Stimulated activated naive CD4-positive, alpha-beta T cell treated with Interleukin-2 at 50 U/mL for 16 hours (primary cell): ENCODE results near the gene PDE7B.

ENCODE experiments used
- DNase-seq: peaks from one replicate; lab custom pipeline; 2025; lab: John Stamatoyannopoulos, UW

Gene PDE7B

GRCh38 chr6:135936606-135937005 is 85.1 kb downstream of the PDE7B start:
- DNase-seq = no peak

GRCh38 chr6:135937106-135937505 is 85.6 kb downstream of the PDE7B start:
- no peak for DNase-seq

DNA sequence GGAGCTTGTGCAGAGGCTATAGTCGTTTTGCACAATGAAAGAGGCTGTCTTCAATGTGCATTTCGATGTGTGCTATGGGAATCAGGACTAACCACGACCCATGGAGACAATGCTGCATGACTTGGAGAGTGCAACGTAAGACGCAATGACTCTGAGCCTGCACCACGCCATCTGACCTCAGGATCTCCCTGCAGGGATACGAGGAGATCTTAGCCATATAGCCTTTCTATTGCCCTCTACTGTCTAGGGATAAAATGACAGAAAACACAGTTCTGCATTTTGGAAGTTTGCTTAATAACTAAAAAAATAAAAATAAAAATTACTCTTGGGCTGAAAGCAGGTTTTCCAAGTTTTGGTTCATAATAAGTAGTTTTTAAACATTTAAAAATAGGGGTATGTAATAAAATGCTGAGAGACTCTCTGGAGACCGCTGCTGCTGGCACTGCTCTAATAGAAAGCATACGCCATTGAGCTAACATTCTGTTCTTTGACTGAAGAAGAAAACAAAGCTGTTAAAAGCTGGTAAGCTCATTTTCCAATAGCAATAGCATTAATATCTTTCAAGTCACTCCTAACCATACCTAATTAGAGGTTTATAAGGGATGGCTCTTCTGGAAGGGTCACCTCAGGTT is 87.2 kb downstream of the PDE7B start:
- no peak for DNase-seq

DNA sequence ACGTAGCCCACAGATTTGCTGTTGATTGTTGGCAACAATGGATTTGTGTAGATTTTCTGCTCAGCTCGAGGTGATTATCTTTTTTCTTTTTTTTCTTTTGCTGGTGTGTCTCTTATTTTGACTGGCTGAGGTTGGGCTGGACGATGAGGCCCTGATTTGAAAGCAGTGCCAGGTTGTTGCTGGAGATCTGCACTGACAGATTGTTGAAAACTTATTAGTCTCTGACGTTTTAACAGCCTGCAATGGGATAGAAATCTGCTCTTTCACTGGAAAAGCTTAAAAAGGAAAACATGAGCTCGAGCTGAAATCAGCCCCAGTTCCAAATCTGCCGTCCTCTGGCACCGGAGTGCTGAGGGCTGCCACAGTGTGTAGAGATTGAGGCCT is 87.7 kb downstream of the PDE7B start:
- DNase-seq = no peak

GRCh38 chr6:135940616-135941167 is 89.2 kb downstream of the PDE7B start:
- no peak for DNase-seq

- DNase-seq = no peak
Measured at GRCh38 chr6:135941275-135942025, 89.9 kb downstream of the PDE7B start.

DNA sequence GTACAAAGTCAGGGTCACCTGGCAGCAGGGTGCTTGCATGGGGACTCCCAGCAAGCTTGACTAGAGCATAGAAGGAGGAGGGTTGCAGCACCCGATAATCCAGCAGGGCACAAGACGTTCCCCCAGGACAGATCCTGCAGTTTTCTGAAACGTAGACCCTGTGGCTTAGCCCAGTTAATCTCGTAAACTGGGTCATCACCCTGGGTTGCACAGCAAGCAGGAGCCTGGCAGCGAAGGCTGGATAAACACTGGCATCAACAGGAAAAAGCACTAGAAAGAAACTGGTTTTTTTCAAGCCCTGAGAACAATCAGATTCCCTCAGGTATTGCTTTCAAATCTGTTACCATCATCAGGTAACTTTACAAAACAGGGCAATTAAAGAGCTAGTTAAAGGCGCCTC is 92.6 kb downstream of the PDE7B start:
- DNase-seq = no peak

DNA sequence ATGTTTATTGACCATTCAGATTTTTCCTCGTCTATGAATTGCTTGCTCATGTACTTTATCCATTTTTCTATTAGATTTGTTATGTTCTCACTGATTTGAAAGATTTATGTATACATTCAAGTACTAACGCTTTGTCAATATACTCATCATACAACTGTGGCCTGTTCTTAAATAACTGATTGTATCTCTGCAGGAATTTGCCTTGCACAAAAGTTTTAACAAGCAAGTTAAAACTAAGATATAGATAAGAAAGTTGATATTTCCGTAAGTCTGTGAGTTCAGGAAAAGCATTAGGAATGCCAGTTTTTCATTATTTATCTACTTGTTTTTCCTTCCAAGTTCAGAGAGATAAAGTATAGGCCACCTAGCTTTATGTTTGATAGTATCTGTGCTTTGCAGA is 95.2 kb downstream of the PDE7B start:
- no peak for DNase-seq

GRCh38 chr6:135950669-135951068 is 99.2 kb downstream of the PDE7B start:
- no peak for DNase-seq

- no peak for DNase-seq
Measured at GRCh38 chr6:135951169-135951568, 99.7 kb downstream of the PDE7B start.

DNA sequence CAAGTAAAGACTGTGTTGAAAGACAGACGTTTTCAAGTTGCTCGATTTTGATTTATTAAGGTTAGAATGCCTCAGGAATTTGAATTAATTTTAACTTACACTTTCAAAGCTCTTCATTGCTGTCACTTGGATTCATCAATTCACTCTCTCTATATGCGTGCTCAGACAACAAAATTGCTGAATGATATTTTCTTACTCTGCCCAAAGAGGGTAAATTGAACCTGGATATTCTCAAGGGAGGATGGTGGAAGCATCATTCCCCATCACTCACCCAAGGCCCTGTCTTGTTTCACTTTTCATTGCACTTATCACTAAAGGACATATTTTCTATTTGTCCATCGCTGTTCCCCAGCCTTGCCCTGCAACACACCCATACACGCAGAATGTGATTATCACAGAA is 102.3 kb downstream of the PDE7B start:
- no peak for DNase-seq

DNA sequence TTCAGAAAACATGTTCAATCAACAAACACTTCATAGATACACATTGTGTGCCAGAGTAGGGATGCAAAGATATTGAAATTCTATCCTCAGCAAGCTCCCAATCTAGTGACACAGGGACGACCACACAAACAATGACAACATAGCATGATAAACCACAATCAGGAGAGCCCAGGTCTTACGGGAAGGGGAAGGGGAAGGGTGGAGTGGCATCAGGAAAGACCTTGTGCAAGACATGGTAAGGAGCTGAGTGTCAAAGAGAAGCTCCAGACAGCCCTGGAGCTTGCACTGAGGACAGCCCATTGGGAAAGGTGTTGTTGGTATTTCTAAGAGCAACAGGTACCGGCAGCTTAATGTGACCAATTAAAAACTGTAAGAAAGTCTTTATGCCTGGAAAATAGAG is 103.6 kb downstream of the PDE7B start:
- DNase-seq = no peak

- DNase-seq = no peak
Measured at GRCh38 chr6:135962731-135963130, 111.2 kb downstream of the PDE7B start.

DNA sequence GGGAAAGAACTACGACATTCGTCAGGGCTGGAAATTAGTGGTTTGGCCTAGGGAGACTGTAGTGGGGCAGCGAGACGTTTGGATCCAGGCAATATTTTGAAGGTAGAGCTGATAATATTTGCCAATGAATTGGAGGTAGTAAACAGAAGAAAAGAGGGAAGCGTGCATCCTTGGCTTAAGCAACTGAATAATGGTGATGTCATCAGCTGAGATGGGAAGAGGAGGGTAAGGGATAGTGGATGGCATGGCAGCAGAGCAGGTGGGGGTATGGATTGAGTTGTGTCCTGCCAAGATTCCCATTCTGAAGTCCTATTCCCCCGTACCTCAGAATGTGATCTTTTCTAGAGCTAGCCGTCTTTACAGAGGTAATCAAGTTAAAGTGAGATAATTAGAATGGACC is 119.2 kb downstream of the PDE7B start:
- no peak for DNase-seq

- DNase-seq = no peak
Measured at GRCh38 chr6:135971351-135971750, 119.8 kb downstream of the PDE7B start.

- no peak for DNase-seq
Measured at GRCh38 chr6:135972150-135972549, 120.6 kb downstream of the PDE7B start.

DNA sequence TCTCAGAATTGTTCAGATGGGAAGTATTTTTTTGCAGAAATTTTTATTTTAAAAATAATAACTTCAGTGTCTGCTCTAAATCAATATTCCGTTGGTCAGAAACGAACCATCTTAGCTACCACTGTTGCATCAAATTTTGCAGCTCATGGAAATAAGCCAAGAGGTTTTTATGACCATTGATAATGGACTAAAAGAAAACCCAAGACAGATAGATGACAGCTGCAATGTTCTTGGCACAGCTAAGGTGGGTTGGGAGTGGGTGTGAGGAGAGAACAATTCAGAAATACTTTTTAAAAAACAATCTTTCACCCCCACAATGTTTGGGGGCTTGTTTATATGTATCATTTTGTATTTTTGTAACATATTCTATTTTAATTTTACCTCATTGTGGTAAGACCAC is 121.1 kb downstream of the PDE7B start:
- DNase-seq = no peak

DNA sequence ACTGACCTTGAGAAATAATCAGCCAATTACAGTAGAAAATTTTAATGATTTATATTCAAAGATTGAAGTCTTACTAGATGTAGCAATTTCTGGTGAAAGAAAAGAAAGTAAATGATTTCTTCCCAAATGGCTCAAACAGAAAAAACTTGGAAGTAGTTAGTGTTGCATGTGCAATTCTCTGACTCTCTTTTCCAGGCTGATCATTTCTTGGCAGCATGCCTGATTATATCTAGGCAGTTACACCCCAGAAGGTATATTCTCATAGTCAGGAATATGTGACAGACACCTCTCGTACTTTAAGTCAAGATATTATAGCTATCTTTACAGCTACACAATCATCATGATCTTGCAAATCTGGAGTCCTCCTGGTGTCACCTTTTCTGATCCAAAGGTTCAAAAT is 122.9 kb downstream of the PDE7B start:
- no peak for DNase-seq

DNA sequence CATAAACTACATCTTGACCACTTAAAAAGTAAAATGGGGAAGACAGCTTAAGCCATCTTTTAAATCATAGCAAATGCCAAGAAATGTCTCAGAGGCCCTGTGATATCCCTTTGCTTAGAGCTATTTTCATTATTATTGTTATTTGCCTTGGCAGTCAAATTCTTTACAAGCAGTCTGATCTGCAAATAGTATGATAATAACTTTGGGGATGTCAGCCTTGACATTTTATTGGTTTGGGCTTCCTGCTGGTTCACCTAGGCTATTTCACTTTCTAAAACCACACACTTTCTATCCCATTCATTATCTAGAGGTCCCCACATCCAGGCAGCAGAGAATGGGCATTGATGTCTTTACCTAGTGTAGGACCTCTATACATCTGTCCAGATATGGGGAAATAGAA is 125.1 kb downstream of the PDE7B start:
- no peak for DNase-seq

DNA sequence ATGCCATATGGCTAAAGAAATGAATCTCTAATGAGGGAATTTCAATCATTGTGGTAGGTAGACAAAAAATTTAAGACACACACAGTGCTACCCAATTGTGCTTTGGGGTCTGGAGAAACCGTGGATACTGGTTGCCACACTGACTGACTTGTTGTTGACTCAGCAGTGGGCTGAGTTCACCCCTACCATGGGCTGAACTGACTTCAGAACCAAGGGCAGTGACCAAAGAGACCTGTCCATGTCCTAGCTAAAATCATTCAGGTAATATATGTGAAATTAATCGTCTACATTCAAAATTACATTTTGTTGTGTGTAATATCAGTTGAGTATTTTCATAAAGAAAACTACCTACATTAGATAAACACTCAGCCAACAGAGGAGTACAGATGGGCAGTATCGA is 131.6 kb downstream of the PDE7B start:
- no peak for DNase-seq

DNA sequence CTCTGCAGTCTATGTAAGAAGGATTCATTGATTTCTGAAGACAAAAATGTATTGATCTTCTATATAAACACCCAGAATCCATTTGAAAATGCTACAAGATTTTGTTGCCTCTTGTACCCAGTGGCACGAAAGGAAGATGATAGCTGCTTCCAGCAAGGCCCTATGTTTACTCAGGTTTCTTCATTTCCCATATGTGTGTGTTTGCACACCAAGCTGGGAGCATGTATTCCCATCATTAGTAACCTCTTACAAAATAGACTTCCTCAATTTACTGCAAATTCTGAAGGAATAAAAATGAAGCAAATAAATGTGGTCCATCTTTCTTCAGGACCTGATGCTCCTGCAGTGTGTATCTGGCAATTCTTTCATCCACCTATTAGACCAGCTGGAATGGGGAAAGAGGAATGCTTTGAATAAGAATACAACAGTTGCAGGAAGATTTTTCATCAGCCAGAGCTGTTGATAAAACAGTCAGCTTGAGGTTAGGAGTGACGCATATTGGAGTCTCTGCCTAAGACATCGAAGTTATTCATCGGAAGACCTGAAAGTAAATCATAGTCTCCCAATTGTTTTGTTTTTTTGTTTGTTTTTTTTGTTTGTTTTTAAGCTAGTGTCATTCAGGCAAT is 132.3 kb downstream of the PDE7B start:
- DNase-seq = no peak

GRCh38 chr6:135985471-135985870 is 134.0 kb downstream of the PDE7B start:
- DNase-seq = no peak

- DNase-seq = no peak
Measured at GRCh38 chr6:135987226-135987625, 135.7 kb downstream of the PDE7B start.
